GM19238 (cell line): Measurements from ENCODE around the gene PHLDA2.
"Not testable (repeated sequence)": the region's sequence is repeated elsewhere in the genome, so short reads cannot be mapped to it uniquely, and the experiment has no call there.

Experiments used
- DNase-seq: peaks from one replicate; pipeline ENCODE4 v3.0.0; 2011; ENCODE audit warnings: low spot score; ENCODE audit not compliant: insufficient read length

The PHLDA2 gene

GRCh38 chr11:2914455-2915195 is 14.6 kb downstream of the PHLDA2 start:
- no peak for DNase-seq

GRCh38 chr11:2913776-2914175 is 15.4 kb downstream of the PHLDA2 start:
- no peak for DNase-seq

- DNase-seq: no peak
Observed at GRCh38 chr11:2913019-2913431, 16.2 kb downstream of the PHLDA2 start.

- no peak for DNase-seq
Observed at GRCh38 chr11:2912498-2912897, 16.7 kb downstream of the PHLDA2 start.

GRCh38 chr11:2911785-2912391 is 17.3 kb downstream of the PHLDA2 start:
- DNase-seq: no peak

- no peak for DNase-seq
Observed at GRCh38 chr11:2911088-2911784, 18.0 kb downstream of the PHLDA2 start.

GRCh38 chr11:2910401-2910955 is 18.7 kb downstream of the PHLDA2 start:
- DNase-seq: no peak

- DNase-seq: no peak
Observed at GRCh38 chr11:2909133-2909902, 19.9 kb downstream of the PHLDA2 start.

GRCh38 chr11:2908130-2908529 is 21.1 kb downstream of the PHLDA2 start:
- no peak for DNase-seq

- not testable (repeated sequence) for DNase-seq
Observed at GRCh38 chr11:2905299-2905698, 23.9 kb downstream of the PHLDA2 start.

- DNase-seq: no peak
Observed at GRCh38 chr11:2904153-2905052, 24.8 kb downstream of the PHLDA2 start.

GRCh38 chr11:2903672-2904011 is 25.6 kb downstream of the PHLDA2 start:
- DNase-seq: no peak

GRCh38 chr11:2902784-2903671 is 26.2 kb downstream of the PHLDA2 start:
- DNase-seq: no peak

- DNase-seq: peak; percentile 99
Observed at GRCh38 chr11:2901854-2902783, 27.1 kb downstream of the PHLDA2 start.

GRCh38 chr11:2901196-2901796 is 27.9 kb downstream of the PHLDA2 start:
- no peak for DNase-seq

GRCh38 chr11:2899080-2899783 is 30.0 kb downstream of the PHLDA2 start:
- no peak for DNase-seq

- no peak for DNase-seq
Observed at GRCh38 chr11:2898366-2899079, 30.7 kb downstream of the PHLDA2 start.
